ENCODE measurements around the gene SUSD6. TPM values are rescaled to one million over a fixed set of nuclear protein-coding genes. Genes with fewer than 3 reads are reported as not detected.
A peak's percentile ranks its signal among the peaks of the same experiment; 100 is the strongest.

The SUSD6 gene
- total and polyA plus RNA-seq, 9 of the 15 experiments (the other 6 are each of a cell fraction or from before 2014, with no cell fraction given): 2.9 to 20.7 (median 5.6) TPM

DNA sequence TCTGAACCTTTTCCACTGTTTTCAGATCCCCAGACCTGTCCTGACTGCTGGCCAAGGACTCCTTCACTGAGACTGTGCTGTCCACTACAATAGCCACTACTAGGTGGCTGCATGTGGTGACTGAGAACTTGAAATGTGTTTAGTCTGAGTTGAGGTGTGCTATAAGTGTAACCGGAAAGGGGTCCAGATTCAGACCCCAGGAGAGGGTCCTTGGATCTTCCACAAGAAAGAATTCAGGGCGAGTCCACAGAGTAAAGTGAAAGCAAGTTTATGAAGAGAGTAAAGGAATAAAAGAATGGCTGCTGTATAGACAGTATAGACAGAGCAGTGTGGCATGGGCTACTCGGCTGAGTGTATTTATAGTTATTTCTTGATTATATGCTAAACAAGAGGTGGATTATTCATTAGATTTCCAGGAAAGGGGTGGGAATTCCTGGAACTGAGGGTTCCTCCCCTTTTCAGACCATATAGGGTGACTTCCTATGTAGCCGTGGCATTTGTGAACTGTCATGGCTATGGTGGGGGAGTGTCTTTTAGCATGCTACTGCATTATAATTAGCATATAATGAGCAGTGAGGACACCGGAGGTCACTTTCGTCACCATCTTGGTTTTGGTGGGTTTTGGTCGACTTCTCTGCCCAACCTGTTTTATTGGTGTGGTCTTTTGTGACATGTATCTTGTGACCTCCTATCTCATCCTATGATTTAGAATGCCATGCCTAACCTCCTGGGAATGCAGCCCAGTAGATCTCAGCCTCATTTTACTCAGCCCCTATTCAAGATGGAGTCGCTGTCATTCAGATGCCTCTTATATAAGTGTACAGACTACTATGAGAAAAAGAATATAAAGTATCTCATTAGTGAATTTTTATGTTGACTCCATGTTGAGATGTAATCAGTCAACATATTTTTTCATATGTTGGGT is 85.5 kb downstream of the SUSD6 start (continued):
- TF ChIP-seq, protein P1, sequence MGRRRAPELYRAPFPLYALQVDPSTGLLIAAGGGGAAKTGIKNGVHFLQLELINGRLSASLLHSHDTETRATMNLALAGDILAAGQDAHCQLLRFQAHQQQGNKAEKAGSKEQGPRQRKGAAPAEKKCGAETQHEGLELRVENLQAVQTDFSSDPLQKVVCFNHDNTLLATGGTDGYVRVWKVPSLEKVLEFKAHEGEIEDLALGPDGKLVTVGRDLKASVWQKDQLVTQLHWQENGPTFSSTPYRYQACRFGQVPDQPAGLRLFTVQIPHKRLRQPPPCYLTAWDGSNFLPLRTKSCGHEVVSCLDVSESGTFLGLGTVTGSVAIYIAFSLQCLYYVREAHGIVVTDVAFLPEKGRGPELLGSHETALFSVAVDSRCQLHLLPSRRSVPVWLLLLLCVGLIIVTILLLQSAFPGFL (CRISPR knock-in tag; IDR thresholded peaks at IDR 0.05): no peak
- TF ChIP-seq CXXC5 (CRISPR knock-in tag; IDR thresholded peaks at IDR 0.05) (peak; percentile 54), GABPB1 (CRISPR knock-in tag; IDR thresholded peaks at IDR 0.05) (no peak), KAT2B (IDR thresholded peaks at IDR 0.05; ENCODE audit: low read depth, low read length) (no peak), KDM5B (IDR thresholded peaks at IDR 0.05; ENCODE audit: insufficient replicate concordance, low read depth, low read length) (peak; percentile 87), ZNF408 (CRISPR knock-in tag; IDR thresholded peaks at IDR 0.05; ENCODE audit: low read depth) (no peak), GATAD2A (IDR thresholded peaks at IDR 0.05) (no peak), CC2D1A (IDR thresholded peaks at IDR 0.05) (no peak), NELFE (IDR thresholded peaks at IDR 0.05; ENCODE audit: insufficient read depth, insufficient read length) (no peak), ZSCAN29 (IDR thresholded peaks at IDR 0.05) (0 out of 2 replicates have a peak, but pooled peaks have one; percentile 49), NCOA4 (IDR thresholded peaks at IDR 0.05; ENCODE audit: partially characterized antibody) (no peak), RBM22 (IDR thresholded peaks at IDR 0.05; ENCODE audit: low read depth, low read length, poor library complexity, severe bottlenecking) (no peak), ZNF384 (IDR thresholded peaks at IDR 0.05; ENCODE audit: low read depth, low read length) (no peak), MYBL2 (IDR thresholded peaks at IDR 0.05; ENCODE audit: low read depth) (no peak), MYBL2 (CRISPR knock-in tag; IDR thresholded peaks at IDR 0.05; ENCODE audit: borderline replicate concordance) (no peak), RUNX1 (IDR thresholded peaks at IDR 0.05; ENCODE audit: low read depth) (no peak), SMC3 (conservative IDR thresholded peaks at IDR 0.05; ENCODE audit: insufficient read depth, low read depth, low read length) (no peak), ZNF143 (CRISPR knock-in tag; IDR thresholded peaks at IDR 0.05) (no peak), ZNF3 (CRISPR knock-in tag; IDR thresholded peaks at IDR 0.05) (no peak)
- TF ChIP-seq, protein P2, sequence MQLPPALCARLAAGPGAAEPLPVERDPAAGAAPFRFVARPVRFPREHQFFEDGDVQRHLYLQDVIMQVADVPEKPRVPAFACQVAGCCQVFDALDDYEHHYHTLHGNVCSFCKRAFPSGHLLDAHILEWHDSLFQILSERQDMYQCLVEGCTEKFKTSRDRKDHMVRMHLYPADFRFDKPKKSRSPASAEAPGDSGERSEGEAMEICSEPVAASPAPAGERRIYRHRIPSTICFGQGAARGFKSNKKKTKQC (CRISPR knock-in tag; IDR thresholded peaks at IDR 0.05): no peak
- TF ChIP-seq, protein P3, sequence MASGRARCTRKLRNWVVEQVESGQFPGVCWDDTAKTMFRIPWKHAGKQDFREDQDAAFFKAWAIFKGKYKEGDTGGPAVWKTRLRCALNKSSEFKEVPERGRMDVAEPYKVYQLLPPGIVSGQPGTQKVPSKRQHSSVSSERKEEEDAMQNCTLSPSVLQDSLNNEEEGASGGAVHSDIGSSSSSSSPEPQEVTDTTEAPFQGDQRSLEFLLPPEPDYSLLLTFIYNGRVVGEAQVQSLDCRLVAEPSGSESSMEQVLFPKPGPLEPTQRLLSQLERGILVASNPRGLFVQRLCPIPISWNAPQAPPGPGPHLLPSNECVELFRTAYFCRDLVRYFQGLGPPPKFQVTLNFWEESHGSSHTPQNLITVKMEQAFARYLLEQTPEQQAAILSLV (tag; IDR thresholded peaks at IDR 0.05): peak; percentile 83
- TF ChIP-seq, protein P4, sequence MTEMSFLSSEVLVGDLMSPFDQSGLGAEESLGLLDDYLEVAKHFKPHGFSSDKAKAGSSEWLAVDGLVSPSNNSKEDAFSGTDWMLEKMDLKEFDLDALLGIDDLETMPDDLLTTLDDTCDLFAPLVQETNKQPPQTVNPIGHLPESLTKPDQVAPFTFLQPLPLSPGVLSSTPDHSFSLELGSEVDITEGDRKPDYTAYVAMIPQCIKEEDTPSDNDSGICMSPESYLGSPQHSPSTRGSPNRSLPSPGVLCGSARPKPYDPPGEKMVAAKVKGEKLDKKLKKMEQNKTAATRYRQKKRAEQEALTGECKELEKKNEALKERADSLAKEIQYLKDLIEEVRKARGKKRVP (CRISPR knock-in tag; IDR thresholded peaks at IDR 0.05): peak; percentile 84
- TF ChIP-seq, protein P5, sequence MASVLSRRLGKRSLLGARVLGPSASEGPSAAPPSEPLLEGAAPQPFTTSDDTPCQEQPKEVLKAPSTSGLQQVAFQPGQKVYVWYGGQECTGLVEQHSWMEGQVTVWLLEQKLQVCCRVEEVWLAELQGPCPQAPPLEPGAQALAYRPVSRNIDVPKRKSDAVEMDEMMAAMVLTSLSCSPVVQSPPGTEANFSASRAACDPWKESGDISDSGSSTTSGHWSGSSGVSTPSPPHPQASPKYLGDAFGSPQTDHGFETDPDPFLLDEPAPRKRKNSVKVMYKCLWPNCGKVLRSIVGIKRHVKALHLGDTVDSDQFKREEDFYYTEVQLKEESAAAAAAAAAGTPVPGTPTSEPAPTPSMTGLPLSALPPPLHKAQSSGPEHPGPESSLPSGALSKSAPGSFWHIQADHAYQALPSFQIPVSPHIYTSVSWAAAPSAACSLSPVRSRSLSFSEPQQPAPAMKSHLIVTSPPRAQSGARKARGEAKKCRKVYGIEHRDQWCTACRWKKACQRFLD (CRISPR knock-in tag; IDR thresholded peaks at IDR 0.05): peak; percentile 96
